GM23338 (cell line): ENCODE data around the gene DCTPP1. TPM values are rescaled to one million over a fixed set of nuclear protein-coding genes. Genes with fewer than 3 reads are reported as not detected.

Experiments
- ATAC-seq: fragments of 200-7000 bp; cut with Tn5 transposase; 3 replicates; pipeline ENCODE4 v1.9.1; 2020
- DNase-seq: peaks from one replicate; pipeline ENCODE4 v3.0.0-alpha.2; 2015; ENCODE audit warnings: low spot score
- H2AFZ ChIP-seq: fragments of 200-600 bp; sonication (generic); 2 replicates; pipeline ENCODE4 v1.8.0; 2016; ENCODE audit warnings: antibody characterized with exemption, mild to moderate bottlenecking, moderate library complexity
- H3F3A ChIP-seq: fragments of 200-600 bp; sonication (generic); replicated peaks from 2 replicates; pipeline ENCODE4 v1.8.0; 2017; ENCODE audit warnings: antibody characterized with exemption, mixed run types, low read depth
- H3K27ac ChIP-seq: fragments of 200-600 bp; sonication (generic); 2 replicates; pipeline ENCODE4 v1.6.1; 2016; ENCODE audit warnings: low read depth
- H3K27me3 ChIP-seq: fragments of 200-600 bp; sonication (generic); 2 replicates; pipeline ENCODE4 v1.8.0; 2016; ENCODE audit warnings: mild to moderate bottlenecking, mixed run types, moderate library complexity; ENCODE audit not compliant: insufficient read depth
- H3K36me3 ChIP-seq: fragments of 200-600 bp; sonication (generic); 2 replicates; pipeline ENCODE4 v1.8.0; 2016; ENCODE audit warnings: mild to moderate bottlenecking; ENCODE audit not compliant: insufficient read depth
- H3K4me1 ChIP-seq: fragments of 200-600 bp; sonication (generic); 2 replicates; pipeline ENCODE4 v1.8.0; 2016; ENCODE audit warnings: mild to moderate bottlenecking, moderate library complexity; ENCODE audit not compliant: insufficient read depth
- H3K4me2 ChIP-seq: fragments of 200-600 bp; sonication (generic); 2 replicates; pipeline ENCODE4 v1.7.1; 2017; ENCODE audit warnings: mixed run types
- H3K4me3 ChIP-seq: fragments of 200-600 bp; sonication (generic); 2 replicates; pipeline ENCODE4 v1.6.1; 2016; ENCODE audit warnings: mixed run types
- H3K79me2 ChIP-seq: fragments of 200-600 bp; sonication (generic); replicated peaks from 2 replicates; pipeline ENCODE4 v1.8.0; 2017; ENCODE audit warnings: mild to moderate bottlenecking; ENCODE audit not compliant: insufficient read depth
- H3K9me2 ChIP-seq: fragments of 200-600 bp; sonication (generic); 2 replicates; pipeline ENCODE4 v1.8.0; 2017; ENCODE audit not compliant: insufficient read depth
- H4K20me1 ChIP-seq: fragments of 200-600 bp; sonication (generic); replicated peaks from 2 replicates; pipeline ENCODE4 v1.8.0; 2017; ENCODE audit warnings: mild to moderate bottlenecking; ENCODE audit not compliant: insufficient read depth
- H3K27ac Mint-ChIP-seq: 2 replicates; pipeline ENCODE4 v1.8.0; 2020; ENCODE audit warnings: inconsistent platforms, mild to moderate bottlenecking, moderate library complexity, mixed read lengths
- H3K27me3 Mint-ChIP-seq: 3 replicates; pipeline ENCODE4 v1.8.0; 2022; ENCODE audit warnings: low read depth, mild to moderate bottlenecking, moderate library complexity, mixed read lengths, inconsistent platforms; ENCODE audit not compliant: insufficient read depth, poor library complexity
- H3K36me3 Mint-ChIP-seq: 3 replicates; pipeline ENCODE4 v1.8.0; 2021; ENCODE audit warnings: low read depth, mild to moderate bottlenecking, inconsistent platforms, moderate library complexity, mixed read lengths
- H3K4me1 Mint-ChIP-seq: 3 replicates; pipeline ENCODE4 v1.8.0; 2020; ENCODE audit warnings: mild to moderate bottlenecking, inconsistent platforms, mixed read lengths
- H3K4me3 Mint-ChIP-seq: 3 replicates; pipeline ENCODE4 v1.8.0; 2021; ENCODE audit warnings: moderate library complexity, mild to moderate bottlenecking, inconsistent platforms, mixed read lengths
- H3K9me3 Mint-ChIP-seq: 3 replicates; pipeline ENCODE4 v1.8.0; 2020; ENCODE audit warnings: moderate library complexity, mild to moderate bottlenecking, inconsistent platforms, mixed read lengths
- CREB1 ChIP-seq: fragments of 250-450 bp; sonication (Bioruptor Pico); IDR thresholded peaks from 2 replicates; pipeline ENCODE4 v1.5.0; 2020; ENCODE audit warnings: low read depth, mild to moderate bottlenecking, moderate library complexity
- EZH2 ChIP-seq: fragments of 200-600 bp; sonication (generic); IDR thresholded peaks from one replicate; pipeline ENCODE4 v1.8.0; 2017; ENCODE audit warnings: antibody characterized with exemption, mild to moderate bottlenecking, low read depth; ENCODE audit not compliant: unreplicated experiment
- EZH2phosphoT487 ChIP-seq: fragments of 200-600 bp; sonication (generic); IDR thresholded peaks from one replicate; pipeline ENCODE4 v1.8.1; 2018; ENCODE audit warnings: antibody characterized with exemption; ENCODE audit not compliant: unreplicated experiment
- JUNB ChIP-seq: IDR thresholded peaks from one replicate; pipeline ENCODE4 v1.6.1; 2016; ENCODE audit warnings: antibody characterized with exemption; ENCODE audit not compliant: unreplicated experiment
- NANOG ChIP-seq: IDR thresholded peaks from 2 replicates; pipeline ENCODE4 v1.6.1; 2016; ENCODE audit warnings: antibody characterized with exemption, borderline replicate concordance
- POLR2AphosphoS5 ChIP-seq: IDR thresholded peaks from 2 replicates; pipeline ENCODE4 v1.6.1; 2016; ENCODE audit warnings: antibody characterized with exemption, low read depth
- STAT1 ChIP-seq: IDR thresholded peaks from one replicate; pipeline ENCODE4 v1.6.1; 2016; ENCODE audit warnings: antibody characterized with exemption; ENCODE audit not compliant: unreplicated experiment
- ZNF114 ChIP-seq: fragments of 250-450 bp; sonication (Bioruptor Pico); IDR thresholded peaks from 2 replicates; pipeline ENCODE4 v1.5.0; 2020; ENCODE audit warnings: mild to moderate bottlenecking, moderate library complexity
- ZNF331 ChIP-seq: fragments of 250-450 bp; sonication (Bioruptor Pico); IDR thresholded peaks from 2 replicates; pipeline ENCODE4 v1.5.0; 2020; ENCODE audit warnings: low read depth, mild to moderate bottlenecking, moderate library complexity
- polyA plus RNA-seq: library from polyadenylated mRNA; unstranded; fragments of >200 nt; fragmentation: Nextera tagmentation; extraction: Ambion mirVana; gene quantifications from 2 replicates; pipeline ENCODE4 v1.2.1, GENCODE V29; 2016
- total RNA-seq: library from RNA; depleted of rRNA; stranded (reverse); fragments of >200 nt; shearing (Covaris generic); gene quantifications from 2 replicates; pipeline ENCODE4 v1.2.3, GENCODE V29; 2014
- TF ChIP-seq, protein P1 (sequence below), 2 experiments: fragments of 200-600 bp in 1 of 2; sonication (generic) in 1 of 2; conservative IDR thresholded peaks; 2 replicates each; pipeline versions ENCODE4 v1.5.1 to v1.6.1; 2016 to 2017; ENCODE audit warnings: antibody characterized with exemption in 2 of 2, low read depth in 2 of 2, mild to moderate bottlenecking in 2 of 2, moderate library complexity in 1 of 2
- TF ChIP-seq, protein P2 (sequence below): IDR thresholded peaks from one replicate; pipeline ENCODE4 v1.6.1; 2018; ENCODE audit warnings: antibody characterized with exemption; ENCODE audit not compliant: unreplicated experiment
- TF ChIP-seq, protein P3 (sequence below): fragments of 250-450 bp; sonication (Bioruptor Pico); IDR thresholded peaks from 2 replicates; pipeline ENCODE4 v1.5.0; 2020; ENCODE audit warnings: mild to moderate bottlenecking, moderate library complexity
- TF ChIP-seq, protein P4 (sequence below): IDR thresholded peaks from 2 replicates; pipeline ENCODE4 v1.6.1; 2016; ENCODE audit warnings: antibody characterized with exemption

DCTPP1 gene
- total and polyA plus RNA-seq, 2 experiments from 2014 or later: 54.1 to 58.3 TPM

DNA sequence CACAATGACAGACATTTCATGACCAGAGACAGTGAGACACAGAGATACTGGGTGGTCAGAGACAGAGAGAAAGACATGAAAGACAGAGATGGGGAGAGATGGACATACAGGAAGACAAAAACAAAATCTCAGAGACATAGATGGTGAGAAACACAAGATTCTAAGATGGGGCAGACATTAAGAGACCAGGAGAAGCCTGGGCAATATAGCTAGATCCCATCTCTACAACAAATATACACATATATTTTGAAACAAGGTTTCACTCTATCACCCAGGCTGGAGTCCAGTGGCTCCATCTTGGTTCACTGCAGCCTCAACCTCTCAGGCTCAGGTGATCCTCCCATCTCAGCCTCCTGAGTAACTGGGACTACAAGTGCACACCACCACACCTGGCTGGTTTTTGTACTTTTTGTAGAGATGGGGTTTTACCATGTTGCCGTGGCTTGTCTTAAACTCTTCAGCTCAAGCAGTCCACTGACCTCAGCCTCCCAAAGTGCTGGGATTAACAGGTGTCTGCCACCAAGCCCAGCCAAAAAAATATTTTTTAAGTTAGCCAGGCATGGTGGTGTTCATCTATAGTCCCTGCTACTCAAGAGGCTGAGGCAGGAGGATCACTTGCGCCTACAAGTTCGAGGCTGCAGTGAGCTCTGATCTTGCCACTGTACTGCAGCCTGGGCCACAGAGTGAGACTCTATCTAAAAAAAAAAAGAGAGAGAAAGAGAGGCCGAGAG, 49.6 kb downstream of the DCTPP1 start:
- no peak overlapping the region for H3K27ac ChIP-seq
- peaks cover 11% of the 10 kb centered on the region for H3K4me1 ChIP-seq
- H3F3A ChIP-seq: peaks cover 24% of the 10 kb centered on the region
- H3K9me2 ChIP-seq: no peaks in the 10 kb centered on the region
- Mint-ChIP-seq H3K4me1 (peaks cover 24% of the 10 kb centered on the region), H3K27me3 (peaks cover 28% of the 10 kb centered on the region), H3K36me3 (peaks cover 3% of the 10 kb centered on the region; the same call in 2 of the 3 replicates), H3K9me3 (no peaks in the 10 kb centered on the region; the same call in none of the 3 replicates), H3K27ac (no peak overlapping the region), H3K4me3 (peak overlapping the region; percentile 93)
- DNase-seq (no peak), ATAC-seq (no peak)
- no peak overlapping the region for H2AFZ ChIP-seq
- peak overlapping the region; percentile 94; the same call in 1 of the 2 replicates for H3K4me3 ChIP-seq
- 0 out of 2 replicates have a peak, but pooled peaks cover 4% of the 10 kb centered on the region for H3K79me2 ChIP-seq
- no peak for TF ChIP-seq EZH2
- no peak for TF ChIP-seq ZNF331 (CRISPR knock-in tag)
- no peak for TF ChIP-seq ZNF114 (CRISPR knock-in tag)
- TF ChIP-seq, protein P1, sequence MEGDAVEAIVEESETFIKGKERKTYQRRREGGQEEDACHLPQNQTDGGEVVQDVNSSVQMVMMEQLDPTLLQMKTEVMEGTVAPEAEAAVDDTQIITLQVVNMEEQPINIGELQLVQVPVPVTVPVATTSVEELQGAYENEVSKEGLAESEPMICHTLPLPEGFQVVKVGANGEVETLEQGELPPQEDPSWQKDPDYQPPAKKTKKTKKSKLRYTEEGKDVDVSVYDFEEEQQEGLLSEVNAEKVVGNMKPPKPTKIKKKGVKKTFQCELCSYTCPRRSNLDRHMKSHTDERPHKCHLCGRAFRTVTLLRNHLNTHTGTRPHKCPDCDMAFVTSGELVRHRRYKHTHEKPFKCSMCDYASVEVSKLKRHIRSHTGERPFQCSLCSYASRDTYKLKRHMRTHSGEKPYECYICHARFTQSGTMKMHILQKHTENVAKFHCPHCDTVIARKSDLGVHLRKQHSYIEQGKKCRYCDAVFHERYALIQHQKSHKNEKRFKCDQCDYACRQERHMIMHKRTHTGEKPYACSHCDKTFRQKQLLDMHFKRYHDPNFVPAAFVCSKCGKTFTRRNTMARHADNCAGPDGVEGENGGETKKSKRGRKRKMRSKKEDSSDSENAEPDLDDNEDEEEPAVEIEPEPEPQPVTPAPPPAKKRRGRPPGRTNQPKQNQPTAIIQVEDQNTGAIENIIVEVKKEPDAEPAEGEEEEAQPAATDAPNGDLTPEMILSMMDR (conservative IDR thresholded peaks at IDR 0.05; ENCODE audit: low read depth in 2 of 2): no peak
- TF ChIP-seq, protein P2, sequence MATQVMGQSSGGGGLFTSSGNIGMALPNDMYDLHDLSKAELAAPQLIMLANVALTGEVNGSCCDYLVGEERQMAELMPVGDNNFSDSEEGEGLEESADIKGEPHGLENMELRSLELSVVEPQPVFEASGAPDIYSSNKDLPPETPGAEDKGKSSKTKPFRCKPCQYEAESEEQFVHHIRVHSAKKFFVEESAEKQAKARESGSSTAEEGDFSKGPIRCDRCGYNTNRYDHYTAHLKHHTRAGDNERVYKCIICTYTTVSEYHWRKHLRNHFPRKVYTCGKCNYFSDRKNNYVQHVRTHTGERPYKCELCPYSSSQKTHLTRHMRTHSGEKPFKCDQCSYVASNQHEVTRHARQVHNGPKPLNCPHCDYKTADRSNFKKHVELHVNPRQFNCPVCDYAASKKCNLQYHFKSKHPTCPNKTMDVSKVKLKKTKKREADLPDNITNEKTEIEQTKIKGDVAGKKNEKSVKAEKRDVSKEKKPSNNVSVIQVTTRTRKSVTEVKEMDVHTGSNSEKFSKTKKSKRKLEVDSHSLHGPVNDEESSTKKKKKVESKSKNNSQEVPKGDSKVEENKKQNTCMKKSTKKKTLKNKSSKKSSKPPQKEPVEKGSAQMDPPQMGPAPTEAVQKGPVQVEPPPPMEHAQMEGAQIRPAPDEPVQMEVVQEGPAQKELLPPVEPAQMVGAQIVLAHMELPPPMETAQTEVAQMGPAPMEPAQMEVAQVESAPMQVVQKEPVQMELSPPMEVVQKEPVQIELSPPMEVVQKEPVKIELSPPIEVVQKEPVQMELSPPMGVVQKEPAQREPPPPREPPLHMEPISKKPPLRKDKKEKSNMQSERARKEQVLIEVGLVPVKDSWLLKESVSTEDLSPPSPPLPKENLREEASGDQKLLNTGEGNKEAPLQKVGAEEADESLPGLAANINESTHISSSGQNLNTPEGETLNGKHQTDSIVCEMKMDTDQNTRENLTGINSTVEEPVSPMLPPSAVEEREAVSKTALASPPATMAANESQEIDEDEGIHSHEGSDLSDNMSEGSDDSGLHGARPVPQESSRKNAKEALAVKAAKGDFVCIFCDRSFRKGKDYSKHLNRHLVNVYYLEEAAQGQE: no peak
- no peak for TF ChIP-seq EZH2phosphoT487
- TF ChIP-seq, protein P3, sequence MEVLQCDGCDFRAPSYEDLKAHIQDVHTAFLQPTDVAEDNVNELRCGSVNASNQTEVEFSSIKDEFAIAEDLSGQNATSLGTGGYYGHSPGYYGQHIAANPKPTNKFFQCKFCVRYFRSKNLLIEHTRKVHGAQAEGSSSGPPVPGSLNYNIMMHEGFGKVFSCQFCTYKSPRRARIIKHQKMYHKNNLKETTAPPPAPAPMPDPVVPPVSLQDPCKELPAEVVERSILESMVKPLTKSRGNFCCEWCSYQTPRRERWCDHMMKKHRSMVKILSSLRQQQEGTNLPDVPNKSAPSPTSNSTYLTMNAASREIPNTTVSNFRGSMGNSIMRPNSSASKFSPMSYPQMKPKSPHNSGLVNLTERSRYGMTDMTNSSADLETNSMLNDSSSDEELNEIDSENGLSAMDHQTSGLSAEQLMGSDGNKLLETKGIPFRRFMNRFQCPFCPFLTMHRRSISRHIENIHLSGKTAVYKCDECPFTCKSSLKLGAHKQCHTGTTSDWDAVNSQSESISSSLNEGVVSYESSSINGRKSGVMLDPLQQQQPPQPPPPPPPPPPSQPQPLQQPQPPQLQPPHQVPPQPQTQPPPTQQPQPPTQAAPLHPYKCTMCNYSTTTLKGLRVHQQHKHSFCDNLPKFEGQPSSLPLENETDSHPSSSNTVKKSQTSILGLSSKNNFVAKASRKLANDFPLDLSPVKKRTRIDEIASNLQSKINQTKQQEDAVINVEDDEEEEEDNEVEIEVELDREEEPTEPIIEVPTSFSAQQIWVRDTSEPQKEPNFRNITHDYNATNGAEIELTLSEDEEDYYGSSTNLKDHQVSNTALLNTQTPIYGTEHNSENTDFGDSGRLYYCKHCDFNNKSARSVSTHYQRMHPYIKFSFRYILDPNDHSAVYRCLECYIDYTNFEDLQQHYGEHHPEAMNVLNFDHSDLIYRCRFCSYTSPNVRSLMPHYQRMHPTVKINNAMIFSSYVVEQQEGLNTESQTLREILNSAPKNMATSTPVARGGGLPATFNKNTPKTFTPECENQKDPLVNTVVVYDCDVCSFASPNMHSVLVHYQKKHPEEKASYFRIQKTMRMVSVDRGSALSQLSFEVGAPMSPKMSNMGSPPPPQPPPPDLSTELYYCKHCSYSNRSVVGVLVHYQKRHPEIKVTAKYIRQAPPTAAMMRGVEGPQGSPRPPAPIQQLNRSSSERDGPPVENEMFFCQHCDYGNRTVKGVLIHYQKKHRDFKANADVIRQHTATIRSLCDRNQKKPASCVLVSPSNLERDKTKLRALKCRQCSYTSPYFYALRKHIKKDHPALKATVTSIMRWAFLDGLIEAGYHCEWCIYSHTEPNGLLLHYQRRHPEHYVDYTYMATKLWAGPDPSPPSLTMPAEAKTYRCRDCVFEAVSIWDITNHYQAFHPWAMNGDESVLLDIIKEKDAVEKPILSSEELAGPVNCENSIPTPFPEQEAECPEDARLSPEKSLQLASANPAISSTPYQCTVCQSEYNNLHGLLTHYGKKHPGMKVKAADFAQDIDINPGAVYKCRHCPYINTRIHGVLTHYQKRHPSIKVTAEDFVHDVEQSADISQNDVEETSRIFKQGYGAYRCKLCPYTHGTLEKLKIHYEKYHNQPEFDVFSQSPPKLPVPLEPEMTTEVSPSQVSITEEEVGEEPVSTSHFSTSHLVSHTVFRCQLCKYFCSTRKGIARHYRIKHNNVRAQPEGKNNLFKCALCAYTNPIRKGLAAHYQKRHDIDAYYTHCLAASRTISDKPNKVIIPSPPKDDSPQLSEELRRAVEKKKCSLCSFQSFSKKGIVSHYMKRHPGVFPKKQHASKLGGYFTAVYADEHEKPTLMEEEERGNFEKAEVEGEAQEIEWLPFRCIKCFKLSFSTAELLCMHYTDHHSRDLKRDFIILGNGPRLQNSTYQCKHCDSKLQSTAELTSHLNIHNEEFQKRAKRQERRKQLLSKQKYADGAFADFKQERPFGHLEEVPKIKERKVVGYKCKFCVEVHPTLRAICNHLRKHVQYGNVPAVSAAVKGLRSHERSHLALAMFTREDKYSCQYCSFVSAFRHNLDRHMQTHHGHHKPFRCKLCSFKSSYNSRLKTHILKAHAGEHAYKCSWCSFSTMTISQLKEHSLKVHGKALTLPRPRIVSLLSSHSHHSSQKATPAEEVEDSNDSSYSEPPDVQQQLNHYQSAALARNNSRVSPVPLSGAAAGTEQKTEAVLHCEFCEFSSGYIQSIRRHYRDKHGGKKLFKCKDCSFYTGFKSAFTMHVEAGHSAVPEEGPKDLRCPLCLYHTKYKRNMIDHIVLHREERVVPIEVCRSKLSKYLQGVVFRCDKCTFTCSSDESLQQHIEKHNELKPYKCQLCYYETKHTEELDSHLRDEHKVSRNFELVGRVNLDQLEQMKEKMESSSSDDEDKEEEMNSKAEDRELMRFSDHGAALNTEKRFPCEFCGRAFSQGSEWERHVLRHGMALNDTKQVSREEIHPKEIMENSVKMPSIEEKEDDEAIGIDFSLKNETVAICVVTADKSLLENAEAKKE: no peak
- no peak for TF ChIP-seq CREB1 (CRISPR knock-in tag)
- TF ChIP-seq POLR2AphosphoS5: no peak
- no peak for TF ChIP-seq JUNB
- TF ChIP-seq, protein P4, sequence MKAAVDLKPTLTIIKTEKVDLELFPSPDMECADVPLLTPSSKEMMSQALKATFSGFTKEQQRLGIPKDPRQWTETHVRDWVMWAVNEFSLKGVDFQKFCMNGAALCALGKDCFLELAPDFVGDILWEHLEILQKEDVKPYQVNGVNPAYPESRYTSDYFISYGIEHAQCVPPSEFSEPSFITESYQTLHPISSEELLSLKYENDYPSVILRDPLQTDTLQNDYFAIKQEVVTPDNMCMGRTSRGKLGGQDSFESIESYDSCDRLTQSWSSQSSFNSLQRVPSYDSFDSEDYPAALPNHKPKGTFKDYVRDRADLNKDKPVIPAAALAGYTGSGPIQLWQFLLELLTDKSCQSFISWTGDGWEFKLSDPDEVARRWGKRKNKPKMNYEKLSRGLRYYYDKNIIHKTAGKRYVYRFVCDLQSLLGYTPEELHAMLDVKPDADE: no peak
- TF ChIP-seq STAT1: no peak
- no peak for TF ChIP-seq NANOG
- H4K20me1 ChIP-seq: no peaks in the 10 kb centered on the region
- no peaks in the 10 kb centered on the region for H3K36me3 ChIP-seq
- no peak overlapping the region for H3K4me2 ChIP-seq
- no peaks in the 10 kb centered on the region for H3K27me3 ChIP-seq
